ENCODE data around the gene CAMTA1.
"Not testable (repeated sequence)": the region's sequence is repeated elsewhere in the genome, so short reads cannot be mapped to it uniquely, and the experiment has no call there.

Gene CAMTA1, protein sequence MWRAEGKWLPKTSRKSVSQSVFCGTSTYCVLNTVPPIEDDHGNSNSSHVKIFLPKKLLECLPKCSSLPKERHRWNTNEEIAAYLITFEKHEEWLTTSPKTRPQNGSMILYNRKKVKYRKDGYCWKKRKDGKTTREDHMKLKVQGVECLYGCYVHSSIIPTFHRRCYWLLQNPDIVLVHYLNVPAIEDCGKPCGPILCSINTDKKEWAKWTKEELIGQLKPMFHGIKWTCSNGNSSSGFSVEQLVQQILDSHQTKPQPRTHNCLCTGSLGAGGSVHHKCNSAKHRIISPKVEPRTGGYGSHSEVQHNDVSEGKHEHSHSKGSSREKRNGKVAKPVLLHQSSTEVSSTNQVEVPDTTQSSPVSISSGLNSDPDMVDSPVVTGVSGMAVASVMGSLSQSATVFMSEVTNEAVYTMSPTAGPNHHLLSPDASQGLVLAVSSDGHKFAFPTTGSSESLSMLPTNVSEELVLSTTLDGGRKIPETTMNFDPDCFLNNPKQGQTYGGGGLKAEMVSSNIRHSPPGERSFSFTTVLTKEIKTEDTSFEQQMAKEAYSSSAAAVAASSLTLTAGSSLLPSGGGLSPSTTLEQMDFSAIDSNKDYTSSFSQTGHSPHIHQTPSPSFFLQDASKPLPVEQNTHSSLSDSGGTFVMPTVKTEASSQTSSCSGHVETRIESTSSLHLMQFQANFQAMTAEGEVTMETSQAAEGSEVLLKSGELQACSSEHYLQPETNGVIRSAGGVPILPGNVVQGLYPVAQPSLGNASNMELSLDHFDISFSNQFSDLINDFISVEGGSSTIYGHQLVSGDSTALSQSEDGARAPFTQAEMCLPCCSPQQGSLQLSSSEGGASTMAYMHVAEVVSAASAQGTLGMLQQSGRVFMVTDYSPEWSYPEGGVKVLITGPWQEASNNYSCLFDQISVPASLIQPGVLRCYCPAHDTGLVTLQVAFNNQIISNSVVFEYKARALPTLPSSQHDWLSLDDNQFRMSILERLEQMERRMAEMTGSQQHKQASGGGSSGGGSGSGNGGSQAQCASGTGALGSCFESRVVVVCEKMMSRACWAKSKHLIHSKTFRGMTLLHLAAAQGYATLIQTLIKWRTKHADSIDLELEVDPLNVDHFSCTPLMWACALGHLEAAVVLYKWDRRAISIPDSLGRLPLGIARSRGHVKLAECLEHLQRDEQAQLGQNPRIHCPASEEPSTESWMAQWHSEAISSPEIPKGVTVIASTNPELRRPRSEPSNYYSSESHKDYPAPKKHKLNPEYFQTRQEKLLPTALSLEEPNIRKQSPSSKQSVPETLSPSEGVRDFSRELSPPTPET (N-terminal part only)

DNA sequence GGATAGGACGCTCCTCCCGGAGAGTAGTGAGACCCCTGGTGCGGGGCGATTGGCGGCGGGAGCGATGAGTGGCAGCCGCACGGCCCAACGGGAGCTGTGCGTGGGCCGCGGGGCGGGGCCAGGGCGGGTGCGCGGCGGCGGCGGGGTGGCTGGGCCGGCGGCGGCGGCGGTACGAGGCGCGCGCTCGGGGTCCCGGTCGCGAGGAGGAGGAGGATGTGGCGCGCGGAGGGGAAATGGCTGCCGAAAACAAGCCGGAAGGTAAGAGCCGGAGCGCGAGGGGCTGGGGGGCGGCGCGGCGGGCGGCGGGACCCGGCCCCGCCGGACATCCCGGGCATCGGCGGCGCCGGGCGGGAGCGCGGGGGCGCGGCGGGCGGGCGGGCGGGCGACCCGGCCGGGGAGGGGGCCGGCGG, at the start of gene CAMTA1:
Gene CAMTA1, plus strand, starts transcription at position 137 of the 410 bp plus-strand sequence. Its CDS starts 77 bp downstream, at position 214.
- DNase-seq: no peak

DNA sequence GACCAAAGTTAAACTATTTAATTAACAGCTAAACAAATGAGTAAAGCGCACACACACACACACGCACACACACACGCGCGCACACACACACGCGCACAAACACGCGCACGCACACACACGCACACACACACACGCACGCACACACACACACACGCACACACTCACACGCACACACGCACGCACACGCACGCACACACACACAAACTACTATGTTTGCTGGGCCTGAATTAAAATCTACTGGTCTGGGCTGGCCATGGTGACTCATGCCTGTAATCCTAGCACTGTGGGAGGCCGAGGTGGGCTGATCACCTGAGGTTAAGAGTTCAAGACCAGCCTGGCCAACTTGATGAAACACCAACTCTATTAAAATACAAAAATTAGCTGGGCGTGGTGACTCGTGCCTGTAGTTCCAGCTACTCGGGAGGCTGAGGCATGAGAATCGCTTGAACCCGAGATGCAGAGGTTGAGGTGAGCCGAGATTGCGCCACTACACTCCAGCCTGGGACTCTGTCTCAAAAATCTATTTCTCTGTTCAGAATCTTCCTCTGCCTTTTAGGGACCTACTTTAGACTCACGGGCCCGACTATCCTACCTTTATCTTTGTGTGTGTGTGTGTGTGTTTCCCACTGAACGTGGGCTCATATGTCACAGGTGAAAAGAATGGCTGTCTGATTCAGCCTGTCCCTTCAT, 46.1 kb upstream of the CAMTA1 start:
- DNase-seq: no peak

DNA sequence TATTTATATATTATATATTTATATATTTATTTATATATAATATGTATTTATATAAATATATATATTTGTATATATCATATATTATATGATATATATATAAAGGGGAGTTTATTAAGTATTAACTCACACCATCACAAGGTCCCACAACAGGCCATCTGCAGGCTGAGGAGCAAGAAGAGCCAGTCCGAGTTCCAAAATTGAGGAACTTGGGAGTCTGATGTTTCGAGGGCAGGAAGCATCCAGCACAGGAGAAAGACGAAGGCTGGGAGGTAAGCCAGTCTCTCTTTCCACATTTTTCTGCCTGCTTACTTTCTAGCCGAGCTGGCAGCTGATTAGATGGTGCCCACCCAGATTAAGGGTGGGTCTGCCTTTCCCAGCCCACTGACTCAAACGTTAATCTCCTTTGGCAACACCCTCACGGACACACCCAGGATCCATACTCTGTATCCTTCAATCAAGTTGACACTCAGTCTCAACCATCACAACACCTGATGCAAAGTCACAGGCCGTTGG, 42.5 kb upstream of the CAMTA1 start:
- not testable (repeated sequence) for DNase-seq

DNA sequence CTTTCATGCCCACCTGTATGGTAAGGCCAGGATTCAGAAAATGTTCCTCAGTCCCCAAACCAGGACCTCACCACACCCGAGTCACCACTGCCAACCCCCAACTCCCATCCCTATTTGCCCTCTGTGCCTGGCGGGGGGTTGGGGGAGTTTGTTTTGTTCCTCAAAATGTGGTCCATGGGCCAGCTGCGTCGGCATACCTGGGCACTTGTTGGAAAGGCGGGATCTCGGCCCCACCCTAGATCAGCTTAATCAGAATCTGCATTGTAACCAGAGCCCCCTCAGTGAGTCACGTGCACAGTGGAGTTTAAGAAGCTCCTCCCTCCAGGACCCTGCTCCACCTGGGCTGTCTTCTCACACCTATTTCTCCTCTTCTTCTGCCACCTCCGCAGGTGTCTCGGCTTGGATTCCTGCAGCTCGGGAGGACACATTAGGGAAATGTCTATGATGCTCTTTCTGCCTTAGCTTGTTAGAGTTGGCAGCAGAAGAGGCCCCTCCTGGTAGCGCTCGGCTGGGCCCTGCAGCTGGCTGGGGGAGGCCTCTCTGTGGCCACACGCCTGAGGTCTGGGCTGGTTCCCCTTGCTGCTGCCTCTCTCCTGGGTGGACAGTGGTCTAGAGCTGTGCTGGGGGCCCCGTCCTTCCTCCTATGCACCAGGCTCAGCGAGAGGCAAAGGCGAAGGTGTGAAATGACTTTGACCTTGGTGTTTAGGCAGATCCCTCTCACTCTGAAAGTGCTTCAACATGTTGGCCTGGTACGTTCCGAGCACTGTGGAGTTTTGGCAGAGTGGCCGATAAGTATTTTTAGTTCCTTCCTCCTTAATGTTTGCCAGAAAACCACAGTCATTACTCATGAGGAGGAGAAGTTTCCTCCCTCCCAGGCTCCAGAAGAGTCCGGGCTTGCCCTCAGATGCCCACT, 41.8 kb upstream of the CAMTA1 start:
- DNase-seq: no peak

DNA sequence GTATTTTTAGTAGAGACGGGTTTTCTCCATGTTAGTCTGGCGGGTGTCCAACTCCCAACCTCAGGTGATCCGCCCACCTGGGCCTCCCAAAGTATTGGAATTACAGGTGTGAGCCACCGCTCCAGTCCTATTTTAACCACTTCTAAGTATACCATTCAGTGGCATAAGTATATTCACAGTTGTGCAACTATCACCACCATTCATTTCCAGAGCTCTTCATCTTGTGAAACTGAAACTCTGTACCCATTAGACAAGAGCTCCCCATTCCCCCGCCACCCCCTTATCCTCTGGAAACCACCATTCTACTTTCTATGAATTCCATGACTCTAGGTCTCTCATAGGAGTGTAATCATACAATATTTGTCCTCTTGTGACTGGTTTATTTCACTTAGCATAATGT, 40.2 kb upstream of the CAMTA1 start:
- no peak for DNase-seq

DNA sequence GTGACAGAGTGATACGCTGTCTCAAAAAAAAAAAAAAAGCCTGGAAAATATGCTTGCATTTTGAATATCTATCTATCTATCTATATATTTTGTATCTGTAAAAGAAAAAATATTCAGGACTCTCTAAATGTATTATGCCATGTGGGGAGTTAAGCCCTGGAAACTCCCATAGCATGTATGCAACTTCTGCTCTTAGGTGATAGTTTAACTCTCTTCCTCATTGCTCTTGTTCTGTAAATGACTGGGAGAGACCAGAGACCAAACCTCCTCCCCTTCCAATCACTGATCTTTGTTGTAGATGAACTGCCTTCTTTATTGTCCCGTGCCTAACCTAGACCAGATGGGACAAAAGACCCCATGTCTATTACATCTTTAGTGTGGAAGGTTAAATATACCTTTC, 37.6 kb upstream of the CAMTA1 start:
- no peak for DNase-seq

DNA sequence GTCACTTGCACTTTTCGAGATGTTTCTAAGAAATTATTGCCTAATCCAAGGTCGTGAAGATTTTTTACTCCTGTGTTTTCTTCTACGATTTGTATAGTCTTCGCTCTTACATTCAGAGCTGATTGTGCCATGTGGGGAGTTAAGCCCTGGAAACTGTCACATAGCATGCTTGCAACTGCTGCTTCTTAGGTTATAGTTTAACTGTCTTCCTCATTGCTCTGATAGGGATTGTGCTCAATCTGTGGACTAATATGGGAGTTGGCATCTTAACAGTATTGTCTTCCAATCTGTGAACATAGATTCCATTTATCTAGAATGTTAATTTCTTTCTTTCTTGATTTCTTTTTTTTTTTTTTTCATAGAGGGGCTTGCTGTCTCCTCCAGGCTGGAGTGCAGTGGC, 34.8 kb upstream of the CAMTA1 start:
- DNase-seq: no peak

DNA sequence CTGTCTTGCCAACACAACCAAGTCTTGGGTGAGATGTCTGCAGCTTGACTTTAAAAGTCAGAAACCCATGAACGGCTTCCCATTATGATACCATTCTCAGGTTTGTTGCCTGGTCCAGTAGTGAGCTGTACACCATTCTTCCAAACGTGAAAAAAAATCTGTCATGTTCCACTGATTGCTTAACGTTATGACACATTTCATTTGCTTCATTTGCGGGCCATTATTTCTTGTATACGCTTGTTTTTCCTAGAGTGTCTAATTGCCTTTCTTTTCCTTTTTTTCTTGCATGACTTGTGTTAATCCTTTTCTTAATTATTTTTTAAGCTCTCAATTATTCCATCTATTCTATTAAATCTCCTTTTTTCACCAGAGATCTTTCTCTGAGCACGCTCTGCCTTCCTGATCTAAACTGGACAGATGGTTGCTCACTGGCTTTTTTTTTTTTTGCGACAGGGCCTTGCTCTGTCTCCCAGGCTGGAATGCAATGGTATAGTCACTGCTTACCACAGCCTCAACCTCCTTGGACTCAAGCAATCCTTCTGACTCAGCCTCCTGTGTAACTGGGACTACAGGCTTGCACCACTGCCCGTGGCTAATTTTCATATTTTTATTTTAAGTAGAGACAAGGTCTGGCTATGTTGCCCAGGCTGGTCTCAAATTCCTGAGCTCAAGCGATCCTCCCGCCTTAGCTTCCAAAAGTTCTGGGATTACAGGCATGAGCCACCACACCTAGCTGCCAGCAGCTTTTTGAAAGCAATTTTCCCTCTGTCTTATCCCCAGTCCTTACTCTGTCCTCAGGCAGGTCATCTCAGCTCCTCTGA, 31.7 kb upstream of the CAMTA1 start:
- DNase-seq: no peak

DNA sequence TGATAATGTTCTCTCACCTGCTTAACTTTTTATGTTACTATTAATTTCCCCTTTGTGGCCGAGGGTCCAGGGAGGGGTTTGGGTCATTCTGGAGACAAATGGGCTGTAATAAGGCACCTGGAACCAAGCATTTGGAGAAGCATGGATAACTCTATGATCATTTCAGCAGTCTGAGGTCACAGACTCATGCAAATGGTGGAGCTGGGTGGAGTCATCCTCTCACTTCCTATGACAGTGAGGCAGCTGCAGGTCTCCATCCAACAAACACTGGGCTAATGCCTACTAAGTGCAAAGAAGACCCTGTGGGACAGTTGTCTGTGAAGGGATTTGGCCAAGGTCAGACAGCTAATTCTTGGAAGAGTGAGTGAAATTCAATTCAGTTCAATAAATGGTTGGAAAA, 28.8 kb upstream of the CAMTA1 start:
- DNase-seq: no peak

DNA sequence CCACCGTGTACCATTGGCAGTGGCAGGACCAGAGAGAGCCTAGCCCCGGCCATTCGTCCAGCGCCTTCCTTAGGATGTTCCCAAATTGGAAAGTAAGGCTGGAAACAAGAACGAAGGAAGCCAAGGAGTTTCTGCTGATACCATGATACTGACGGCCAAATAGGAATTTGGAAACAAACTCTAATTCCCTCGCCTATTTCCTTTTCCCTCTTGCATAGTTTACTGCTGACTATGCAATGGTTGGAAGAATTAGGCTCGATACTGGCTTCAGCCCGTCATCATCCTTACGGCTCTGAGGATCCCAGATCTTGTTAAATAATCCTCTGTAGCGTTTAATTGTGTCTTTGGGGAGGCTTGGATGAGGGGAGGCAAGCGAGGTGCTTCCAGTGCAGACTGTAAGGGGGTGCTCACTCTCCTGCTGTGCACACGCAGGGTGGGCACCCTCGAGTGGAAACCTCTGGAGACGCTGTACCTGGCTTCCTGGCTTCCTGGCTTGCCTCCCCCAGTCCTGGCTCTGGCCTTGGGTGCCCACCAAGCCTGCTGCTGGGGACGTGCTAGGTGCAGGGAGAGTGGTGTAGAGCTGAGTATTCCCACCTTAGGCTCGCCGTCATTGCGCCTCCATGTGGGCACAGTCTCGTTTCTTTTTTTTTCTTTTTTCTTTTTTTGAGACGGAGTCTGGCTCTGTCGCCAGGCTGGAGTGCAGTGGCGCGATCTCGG, 27.4 kb upstream of the CAMTA1 start:
- no peak for DNase-seq

DNA sequence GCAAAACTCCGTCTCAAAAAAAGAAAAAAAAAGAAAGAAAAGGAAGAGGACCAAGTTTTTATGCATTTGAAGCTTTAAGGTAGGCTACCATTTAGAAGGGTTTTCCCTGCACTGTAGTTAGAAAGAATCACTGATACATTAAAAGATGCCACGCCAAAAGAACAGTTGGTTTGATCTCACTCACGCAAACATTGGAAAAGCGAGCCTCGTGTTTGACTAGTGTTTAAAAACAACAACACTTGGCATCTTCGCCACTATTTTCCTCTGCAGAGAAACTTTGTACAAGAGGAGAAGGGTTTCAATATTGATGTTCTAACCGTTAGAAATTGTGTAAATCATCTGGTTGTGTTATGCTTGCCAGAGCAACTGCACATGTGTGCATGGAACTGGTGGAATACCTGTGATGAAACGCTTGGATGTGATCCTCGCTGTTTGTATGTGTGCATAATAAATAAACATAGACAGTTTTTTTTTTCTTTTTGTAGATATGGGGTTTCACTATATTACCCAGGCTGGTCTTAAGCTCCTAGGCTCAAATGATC, 24.0 kb upstream of the CAMTA1 start:
- no peak for DNase-seq

DNA sequence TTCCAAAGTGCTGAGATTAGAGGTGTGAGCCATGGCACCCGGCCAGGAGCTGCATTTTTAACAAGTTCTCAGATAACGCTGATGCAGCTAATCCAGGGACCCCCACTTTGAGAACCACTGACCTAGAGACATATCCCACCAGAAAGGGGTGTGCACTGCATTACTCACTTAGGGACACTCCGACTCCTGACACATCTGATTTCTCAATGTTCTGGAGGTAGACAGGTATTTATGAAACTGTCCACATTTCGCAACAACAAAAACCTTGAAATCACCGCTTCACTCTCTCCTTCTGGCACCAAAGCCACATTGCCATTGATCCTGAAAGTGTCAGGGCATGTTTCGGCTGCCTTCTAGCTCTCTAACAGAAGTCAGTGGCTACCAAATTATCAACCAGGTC, 23.2 kb upstream of the CAMTA1 start:
- no peak for DNase-seq

DNA sequence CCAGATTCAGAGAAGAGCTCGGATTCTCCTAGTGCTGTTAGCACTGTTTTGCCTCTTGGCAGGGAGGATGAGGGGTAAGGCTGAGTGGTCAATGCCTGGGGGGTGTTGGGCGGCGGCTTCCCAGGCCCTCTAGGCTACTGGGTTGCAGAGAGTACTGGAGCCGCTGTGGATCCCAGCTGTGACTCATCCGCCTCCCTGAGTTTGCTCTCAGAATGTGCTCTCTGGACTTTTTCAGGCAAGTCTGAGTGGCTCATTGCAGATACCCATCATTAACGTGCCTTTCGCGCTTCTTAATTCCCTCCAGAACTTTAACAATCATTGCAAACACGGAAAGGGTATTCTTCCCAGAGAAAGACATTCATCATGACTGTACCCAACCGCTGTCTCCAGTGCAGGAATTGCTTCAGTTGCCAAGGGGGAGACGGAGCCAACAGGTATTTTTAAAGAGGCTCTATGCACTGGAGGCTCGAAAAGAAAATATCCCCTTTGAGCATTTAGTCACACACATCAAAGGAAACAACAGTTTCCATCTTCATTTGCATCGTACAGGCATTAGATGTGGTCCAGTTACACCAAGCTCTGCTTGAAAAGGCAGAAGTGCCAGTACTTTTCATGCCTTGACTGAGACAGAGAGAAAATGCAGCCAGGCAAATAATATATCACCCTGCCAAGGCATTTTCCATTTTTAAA, 14.4 kb upstream of the CAMTA1 start:
- no peak for DNase-seq

DNA sequence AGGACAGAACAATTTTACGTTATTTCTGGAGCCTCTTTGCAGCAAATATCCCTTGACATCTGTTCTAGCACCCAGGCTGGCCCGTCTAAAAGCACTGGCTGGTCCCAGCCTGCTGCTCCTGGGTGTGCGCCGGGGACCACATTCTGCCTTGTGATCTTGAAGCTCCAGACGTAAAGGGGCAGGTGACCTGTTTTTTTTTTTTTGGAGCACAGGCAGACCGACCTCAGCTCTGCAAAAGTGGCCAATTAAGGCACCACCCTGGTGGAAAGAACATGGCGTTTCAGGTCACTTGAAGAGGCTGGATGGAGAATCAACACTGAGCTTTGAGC, 13.8 kb upstream of the CAMTA1 start:
- no peak for DNase-seq

DNA sequence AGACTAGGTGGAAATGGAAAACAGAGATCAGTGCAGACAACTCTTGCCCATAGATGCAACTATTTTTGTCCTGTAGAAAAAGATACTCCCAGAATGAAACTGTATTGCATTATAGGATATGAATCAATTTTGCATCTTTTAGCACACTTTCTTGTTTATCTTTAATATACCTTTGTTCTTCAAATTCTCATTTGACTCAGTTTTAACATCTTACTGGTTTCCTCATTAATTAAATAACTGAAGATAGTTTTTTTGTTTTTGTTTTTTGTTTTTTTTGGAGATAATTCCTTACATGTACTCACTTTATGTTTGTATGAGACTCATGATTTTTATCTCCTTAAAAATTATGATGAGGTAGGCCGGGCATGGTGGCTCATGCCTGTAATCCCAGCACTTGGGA, 10.9 kb upstream of the CAMTA1 start:
- no peak for DNase-seq

DNA sequence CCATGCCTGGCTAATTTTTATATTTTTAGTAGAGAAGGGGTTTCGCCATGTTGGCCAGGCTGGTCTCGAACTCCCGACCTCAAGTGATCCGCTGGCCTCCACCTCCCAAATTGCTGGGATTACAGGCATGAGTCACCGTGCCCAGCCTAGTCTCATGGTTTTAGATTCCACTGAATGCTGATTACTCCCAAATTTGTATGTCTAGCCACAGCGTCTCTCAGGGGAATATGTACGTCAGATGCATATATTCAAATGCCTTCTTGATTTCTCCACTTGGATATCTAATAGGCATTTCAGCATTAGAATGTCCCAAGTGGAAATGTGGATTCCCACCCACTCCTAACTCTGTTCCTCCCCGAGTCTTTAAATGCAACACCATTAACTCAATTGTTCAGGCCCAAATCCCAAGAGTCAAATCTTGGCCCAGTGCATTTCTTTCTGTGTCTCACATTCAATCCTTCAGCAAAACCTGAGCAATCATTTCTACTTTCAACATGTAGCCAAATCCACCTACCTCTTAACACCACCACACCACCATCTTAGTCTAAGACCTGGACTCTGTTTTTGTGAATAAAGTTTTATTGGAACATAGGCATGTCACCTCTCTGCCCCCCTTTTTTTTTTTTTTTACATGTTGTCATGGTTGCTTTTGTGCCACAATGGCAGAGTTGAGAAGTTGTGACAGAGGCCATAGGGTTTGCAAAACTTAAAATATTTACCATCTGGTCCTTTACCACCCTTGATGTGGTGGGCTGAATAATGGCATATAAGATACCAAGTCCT, 9.8 kb upstream of the CAMTA1 start:
- DNase-seq: no peak

DNA sequence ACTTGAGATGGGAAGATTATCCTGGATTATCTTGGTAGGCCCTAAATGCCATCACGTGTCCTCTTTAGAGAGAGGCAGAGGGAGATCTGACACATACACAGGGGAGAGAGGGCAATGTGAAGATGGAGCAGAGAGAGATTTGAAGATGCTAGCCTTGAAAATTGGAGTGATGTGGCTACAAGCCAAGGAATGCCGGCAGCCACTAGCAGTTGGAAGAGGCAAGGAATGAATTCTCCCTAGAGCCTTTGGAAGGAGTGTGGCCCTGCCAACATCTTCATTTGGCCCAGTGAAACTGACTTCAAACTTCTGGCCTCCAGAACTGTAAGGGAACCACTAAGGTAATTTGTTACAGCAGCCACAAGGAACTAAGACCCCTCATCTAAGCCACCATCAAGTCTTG, 8.9 kb upstream of the CAMTA1 start:
- no peak for DNase-seq

DNA sequence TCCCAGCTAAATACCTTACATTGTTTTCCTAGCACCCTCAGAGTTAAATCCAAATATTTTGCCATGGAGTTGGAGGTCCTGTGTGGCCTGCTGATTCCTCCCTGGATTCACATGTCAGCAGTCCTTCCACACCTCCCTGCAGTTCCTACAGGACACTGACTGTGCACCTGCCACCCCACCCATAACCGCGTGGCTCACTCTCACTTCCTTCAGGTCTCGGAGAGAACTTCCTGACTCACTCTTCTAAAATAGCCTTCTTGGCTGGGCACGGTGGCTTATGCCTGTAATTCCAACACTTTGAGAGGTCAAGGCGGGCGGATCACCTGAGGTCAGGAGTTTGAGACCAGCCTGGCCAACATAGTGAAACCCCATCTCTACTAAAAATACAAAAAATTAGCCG, 8.4 kb upstream of the CAMTA1 start:
- DNase-seq: no peak
